GM10847 (cell line): ENCODE measurements around the gene SLC19A3.

Source experiments
- POLR2A ChIP-seq: IDR thresholded peaks from 2 replicates; pipeline ENCODE4 v1.6.1; 2011; ENCODE audit not compliant: insufficient read length; ENCODE audit errors: extremely low read depth

SLC19A3 gene

DNA sequence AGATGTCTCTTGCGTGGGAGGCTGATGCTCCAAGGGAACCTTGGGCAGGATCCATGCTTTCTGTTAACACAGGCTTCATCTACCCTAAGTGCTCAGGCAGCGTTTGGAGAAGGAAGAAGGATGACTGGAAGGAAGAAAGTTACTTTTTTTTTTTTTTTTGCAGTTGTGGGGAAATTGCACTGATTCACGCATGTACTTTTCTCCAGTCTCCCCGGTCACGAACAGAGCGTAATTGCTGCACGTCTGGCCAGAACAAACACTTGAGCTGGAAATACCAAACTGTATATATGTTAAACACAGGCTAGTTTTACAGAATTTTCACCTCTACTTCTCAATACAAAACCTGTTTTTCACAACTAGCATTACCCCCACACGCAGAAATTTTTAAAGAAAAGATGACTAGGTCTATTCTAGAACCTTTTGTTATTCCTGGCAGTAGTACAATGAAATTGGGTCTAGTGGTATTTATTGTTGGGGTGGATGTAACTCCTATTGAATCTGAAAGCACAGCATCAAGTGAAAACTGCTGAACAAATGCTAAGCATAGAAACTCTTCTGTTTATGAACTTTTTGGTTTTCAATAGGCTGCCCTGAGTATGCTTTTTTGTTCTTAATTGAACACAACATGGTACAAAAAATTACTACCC is 60.5 kb downstream of the SLC19A3 start:
- no peak for TF ChIP-seq POLR2A

DNA sequence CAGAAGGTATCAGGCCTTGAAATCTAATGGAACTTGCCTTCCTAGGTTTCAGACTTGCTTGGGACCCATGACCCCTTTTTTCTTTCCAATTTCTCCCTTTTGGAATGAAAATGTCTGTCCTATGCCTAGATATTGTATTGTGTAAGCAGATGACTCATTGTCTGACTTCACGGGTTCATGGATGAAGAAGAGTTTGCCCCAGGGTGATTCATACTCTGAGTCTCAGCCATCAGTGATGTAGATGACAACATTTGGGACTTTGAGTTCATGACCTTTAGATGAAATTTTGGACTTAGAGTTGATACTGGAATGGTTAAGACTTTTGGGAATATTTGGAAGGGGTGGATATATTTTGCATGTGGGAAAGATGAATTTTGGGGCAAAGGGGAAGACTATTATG is 62.4 kb downstream of the SLC19A3 start:
- no peak for TF ChIP-seq POLR2A

DNA sequence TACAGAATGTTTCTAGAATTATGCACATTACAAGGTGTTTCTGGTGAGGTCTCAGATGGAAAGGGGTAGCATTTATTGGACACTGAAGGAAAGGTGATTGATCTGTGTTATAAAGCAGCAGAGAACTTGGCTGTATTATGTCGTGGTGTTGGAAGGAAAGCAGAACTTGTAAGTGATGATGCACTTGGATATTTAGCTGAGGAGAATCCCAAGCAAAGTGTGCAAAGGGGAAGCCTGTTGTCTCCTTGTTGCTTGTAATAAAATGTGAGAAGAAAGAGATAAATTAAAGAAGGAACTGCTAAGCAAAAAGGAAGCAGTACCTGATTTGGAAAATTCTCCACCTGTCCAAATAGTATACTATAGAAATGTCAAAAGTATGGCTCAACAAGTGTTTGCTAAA is 63.4 kb downstream of the SLC19A3 start:
- TF ChIP-seq POLR2A, result no peak

- no peak for TF ChIP-seq POLR2A
Observed at GRCh38 chr2:227653419-227653818, 64.4 kb downstream of the SLC19A3 start.

DNA sequence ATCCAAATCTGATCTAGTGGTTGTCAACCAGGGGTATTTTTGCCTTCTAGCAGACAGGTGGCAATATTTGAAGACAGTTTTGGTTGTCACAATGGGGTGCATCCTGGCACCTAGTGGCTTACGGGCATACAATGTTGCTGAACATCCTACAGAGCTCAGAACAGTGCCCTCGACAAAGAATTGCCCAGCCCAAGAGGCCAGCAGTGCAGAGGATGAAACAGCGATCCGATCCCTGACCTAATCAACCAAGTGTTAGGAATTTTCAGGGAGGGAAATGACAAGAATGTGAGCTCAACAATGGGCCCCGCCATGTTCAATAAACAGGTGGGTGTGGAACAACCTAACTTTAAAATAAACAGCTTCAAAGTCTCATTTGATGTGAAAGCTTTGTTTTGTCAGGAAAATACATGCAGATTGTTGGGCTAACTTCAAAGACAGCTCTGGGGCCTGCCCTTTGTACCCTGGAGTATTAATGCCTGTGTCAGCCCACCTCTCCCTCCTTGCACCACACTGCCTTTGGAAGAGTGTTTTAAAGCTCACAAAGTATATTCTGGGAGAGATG is 73.8 kb downstream of the SLC19A3 start:
- TF ChIP-seq POLR2A, result no peak

DNA sequence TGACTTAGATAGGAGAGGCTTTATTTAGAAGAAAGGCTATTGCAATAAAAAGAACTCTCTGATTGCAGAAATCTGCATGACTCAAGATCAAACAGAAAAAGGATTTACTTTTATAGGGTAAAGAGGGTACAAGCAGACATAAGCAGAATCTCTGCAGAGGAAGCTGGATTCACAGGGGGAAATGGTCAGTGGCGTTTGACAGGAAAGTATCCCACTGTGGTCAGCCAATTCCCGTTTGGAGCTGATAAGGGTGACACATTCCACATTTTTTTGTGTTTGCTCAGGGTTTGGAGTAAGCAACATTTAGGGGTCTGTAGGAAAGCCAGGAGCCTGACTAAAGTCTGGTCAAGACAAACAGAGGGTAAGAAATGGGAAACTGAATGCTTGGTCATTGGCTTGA is 75.2 kb downstream of the SLC19A3 start:
- no peak for TF ChIP-seq POLR2A

- no peak for TF ChIP-seq POLR2A
Observed at GRCh38 chr2:227634201-227634600, 83.6 kb downstream of the SLC19A3 start.
